NB4 (cell line): ENCODE data around the gene EXTL1.

Experiments
- POLR2A ChIP-seq: IDR thresholded peaks from 2 replicates; pipeline ENCODE4 v1.6.1; 2011; ENCODE audit warnings: mild to moderate bottlenecking; ENCODE audit not compliant: insufficient read length; ENCODE audit errors: extremely low read depth
- TF ChIP-seq, protein P1 (sequence below): IDR thresholded peaks from one replicate; pipeline ENCODE4 v1.5.1; 2012; ENCODE audit warnings: low read depth, low read length

- TF ChIP-seq, protein P1, sequence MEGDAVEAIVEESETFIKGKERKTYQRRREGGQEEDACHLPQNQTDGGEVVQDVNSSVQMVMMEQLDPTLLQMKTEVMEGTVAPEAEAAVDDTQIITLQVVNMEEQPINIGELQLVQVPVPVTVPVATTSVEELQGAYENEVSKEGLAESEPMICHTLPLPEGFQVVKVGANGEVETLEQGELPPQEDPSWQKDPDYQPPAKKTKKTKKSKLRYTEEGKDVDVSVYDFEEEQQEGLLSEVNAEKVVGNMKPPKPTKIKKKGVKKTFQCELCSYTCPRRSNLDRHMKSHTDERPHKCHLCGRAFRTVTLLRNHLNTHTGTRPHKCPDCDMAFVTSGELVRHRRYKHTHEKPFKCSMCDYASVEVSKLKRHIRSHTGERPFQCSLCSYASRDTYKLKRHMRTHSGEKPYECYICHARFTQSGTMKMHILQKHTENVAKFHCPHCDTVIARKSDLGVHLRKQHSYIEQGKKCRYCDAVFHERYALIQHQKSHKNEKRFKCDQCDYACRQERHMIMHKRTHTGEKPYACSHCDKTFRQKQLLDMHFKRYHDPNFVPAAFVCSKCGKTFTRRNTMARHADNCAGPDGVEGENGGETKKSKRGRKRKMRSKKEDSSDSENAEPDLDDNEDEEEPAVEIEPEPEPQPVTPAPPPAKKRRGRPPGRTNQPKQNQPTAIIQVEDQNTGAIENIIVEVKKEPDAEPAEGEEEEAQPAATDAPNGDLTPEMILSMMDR, result no peak
- TF ChIP-seq POLR2A, result no peak
Observed at GRCh38 chr1:26058052-26058595, 36.5 kb downstream of the EXTL1 start.
